GM18868 (cell line): ENCODE results near the gene ITPA.

Source experiments
- ATAC-seq: cut with Tn5 transposase; IDR thresholded peaks from one replicate; pipeline ENCODE4 v1.9.1; 2021; ENCODE audit warnings: mild to moderate bottlenecking, moderate library complexity; ENCODE audit not compliant: unreplicated experiment

Gene ITPA

GRCh38 chr20:3209257-3209945, at the start of gene ITPA:
TSS of gene ITPA (plus strand) at chr20:3209498. CDS start at chr20:3209552, 54 bp downstream.
- ATAC-seq = no peak

- ATAC-seq = no peak
Measured at GRCh38 chr20:3160418-3160817, 48.9 kb upstream of the ITPA start.

GRCh38 chr20:3161316-3162079, 47.8 kb upstream of the ITPA start:
- ATAC-seq = no peak

GRCh38 chr20:3162080-3162611, 47.2 kb upstream of the ITPA start:
- no peak for ATAC-seq

GRCh38 chr20:3163099-3164042, 45.9 kb upstream of the ITPA start:
- ATAC-seq = no peak

- ATAC-seq = no peak
Measured at GRCh38 chr20:3164043-3164762, 45.1 kb upstream of the ITPA start.

- ATAC-seq = no peak
Measured at GRCh38 chr20:3164763-3165410, 44.4 kb upstream of the ITPA start.

GRCh38 chr20:3165473-3166337, 43.6 kb upstream of the ITPA start:
- no peak for ATAC-seq

GRCh38 chr20:3166338-3166912, 42.9 kb upstream of the ITPA start:
- no peak for ATAC-seq

GRCh38 chr20:3166913-3167342, 42.4 kb upstream of the ITPA start:
- no peak for ATAC-seq

- no peak for ATAC-seq
Measured at GRCh38 chr20:3167738-3168078, 41.6 kb upstream of the ITPA start.

- no peak for ATAC-seq
Measured at GRCh38 chr20:3168079-3168828, 41.0 kb upstream of the ITPA start.

- no peak for ATAC-seq
Measured at GRCh38 chr20:3168829-3169590, 40.3 kb upstream of the ITPA start.

GRCh38 chr20:3171391-3172125, 37.7 kb upstream of the ITPA start:
- ATAC-seq = no peak

- no peak for ATAC-seq
Measured at GRCh38 chr20:3172126-3172932, 37.0 kb upstream of the ITPA start.
